Nephron progenitor cell (in vitro differentiated cells): Measurements from ENCODE around the gene ZNF184.

ENCODE experiments used
- DNase-seq: peaks from one replicate; pipeline ENCODE4 v3.0.0; 2021
- H3K27ac Mint-ChIP-seq: 2 replicates; pipeline ENCODE4 v1.8.0; 2021; ENCODE audit warnings: mild to moderate bottlenecking, moderate library complexity, mixed read lengths
- H3K27me3 Mint-ChIP-seq: 2 replicates; pipeline ENCODE4 v1.8.0; 2021; ENCODE audit warnings: mild to moderate bottlenecking, low read depth, mixed read lengths; ENCODE audit not compliant: poor library complexity
- H3K36me3 Mint-ChIP-seq: 2 replicates; pipeline ENCODE4 v1.8.0; 2021; ENCODE audit warnings: low read depth, mixed read lengths
- H3K4me1 Mint-ChIP-seq: 2 replicates; pipeline ENCODE4 v1.8.0; 2021; ENCODE audit warnings: mixed read lengths
- H3K4me3 Mint-ChIP-seq: 2 replicates; pipeline ENCODE4 v1.8.0; 2021; ENCODE audit warnings: mild to moderate bottlenecking, moderate library complexity, mixed read lengths
- H3K9me3 Mint-ChIP-seq: 2 replicates; pipeline ENCODE4 v1.8.0; 2021; ENCODE audit warnings: mild to moderate bottlenecking, moderate library complexity, mixed read lengths
- CTCF ChIP-seq: fragments of 200-600 bp; sonication (generic); IDR thresholded peaks from 2 replicates; pipeline ENCODE4 v1.5.0; 2021; ENCODE audit warnings: antibody characterized with exemption

ZNF184 gene

DNA sequence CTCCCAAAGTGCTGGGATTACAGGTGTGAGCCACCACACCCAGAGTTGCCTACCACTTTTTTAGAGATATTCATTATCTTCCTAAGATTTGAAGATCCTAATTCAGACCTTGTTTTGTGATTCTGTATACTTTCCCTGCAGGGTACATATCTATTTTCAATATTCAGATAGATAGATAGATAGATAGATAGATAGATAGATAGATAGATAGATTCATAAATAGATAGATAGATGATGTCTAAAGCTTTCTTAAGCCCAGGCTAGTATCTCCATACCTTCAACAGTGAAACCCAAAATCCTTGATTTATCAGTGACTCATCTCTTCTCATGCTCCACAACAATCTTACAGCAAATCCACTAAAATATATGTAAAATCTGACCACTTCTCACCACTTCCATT is 53.5 kb downstream of the ZNF184 start:
- no peaks in the 10 kb centered on the region for H3K27me3 Mint-ChIP-seq
- no peak for TF ChIP-seq CTCF
- peaks cover 38% of the 10 kb centered on the region for H3K9me3 Mint-ChIP-seq
- no peak overlapping the region for H3K27ac Mint-ChIP-seq
- no peaks in the 10 kb centered on the region for H3K4me1 Mint-ChIP-seq
- H3K36me3 Mint-ChIP-seq = peaks cover 8% of the 10 kb centered on the region
- DNase-seq = no peak
- no peak overlapping the region for H3K4me3 Mint-ChIP-seq

DNA sequence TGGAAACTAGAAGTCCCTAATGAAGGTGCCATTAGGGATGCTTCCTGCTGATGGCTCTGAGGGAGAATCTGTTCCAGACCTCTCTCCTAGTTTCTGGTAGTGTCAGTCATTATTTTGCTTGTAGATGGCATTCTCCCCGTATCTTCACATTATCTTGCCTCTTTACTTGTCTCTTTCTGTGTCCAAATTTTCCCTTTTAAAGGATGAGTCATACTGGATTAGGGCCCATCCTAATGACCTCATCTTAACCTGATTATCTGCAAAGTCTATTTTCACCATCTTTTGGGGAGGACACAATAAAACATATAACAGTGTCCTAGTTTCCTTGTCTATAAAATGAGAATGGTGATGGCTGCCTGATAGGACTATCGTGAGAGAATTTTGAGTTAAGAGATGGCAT is 57.0 kb downstream of the ZNF184 start:
- H3K27ac Mint-ChIP-seq = no peak overlapping the region
- no peaks in the 10 kb centered on the region for H3K4me1 Mint-ChIP-seq
- H3K9me3 Mint-ChIP-seq = peaks cover 19% of the 10 kb centered on the region
- H3K36me3 Mint-ChIP-seq = peaks cover 5% of the 10 kb centered on the region
- no peak overlapping the region for H3K4me3 Mint-ChIP-seq
- no peak for DNase-seq
- no peak for TF ChIP-seq CTCF
- no peaks in the 10 kb centered on the region for H3K27me3 Mint-ChIP-seq

GRCh38 chr6:27414996-27415395 is 57.9 kb downstream of the ZNF184 start:
- TF ChIP-seq CTCF = no peak
- Mint-ChIP-seq H3K9me3 (peaks cover 23% of the 10 kb centered on the region), H3K4me1 (no peaks in the 10 kb centered on the region), H3K36me3 (peaks cover 9% of the 10 kb centered on the region), H3K27me3 (no peaks in the 10 kb centered on the region), H3K4me3 (no peak overlapping the region), H3K27ac (no peak overlapping the region)
- no peak for DNase-seq

DNA sequence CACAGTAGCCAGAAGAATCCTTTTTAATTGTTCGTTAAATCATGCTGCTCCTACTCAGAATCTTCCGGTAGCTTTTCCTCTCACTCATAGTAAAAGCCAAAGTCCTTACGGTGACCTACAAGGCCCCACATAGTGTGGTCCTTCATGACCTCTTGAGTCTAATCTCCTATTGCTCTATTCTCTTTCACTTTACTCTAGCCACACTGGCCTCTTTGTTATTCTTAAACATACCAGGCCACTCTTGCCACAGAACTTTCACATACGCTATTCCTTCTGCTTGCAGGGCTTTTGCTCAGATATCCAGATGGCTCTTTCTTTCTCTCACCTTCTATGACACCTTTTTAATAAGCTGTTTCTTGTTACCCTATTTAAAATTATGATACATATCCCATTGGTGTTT is 58.6 kb downstream of the ZNF184 start:
- no peaks in the 10 kb centered on the region for H3K27me3 Mint-ChIP-seq
- no peaks in the 10 kb centered on the region for H3K4me1 Mint-ChIP-seq
- TF ChIP-seq CTCF = no peak
- peaks cover 25% of the 10 kb centered on the region for H3K9me3 Mint-ChIP-seq
- no peak for DNase-seq
- H3K36me3 Mint-ChIP-seq = peaks cover 9% of the 10 kb centered on the region
- no peak overlapping the region for H3K27ac Mint-ChIP-seq
- no peak overlapping the region for H3K4me3 Mint-ChIP-seq

- no peaks in the 10 kb centered on the region for H3K4me1 Mint-ChIP-seq
- H3K9me3 Mint-ChIP-seq = peaks cover 45% of the 10 kb centered on the region
- peaks cover 34% of the 10 kb centered on the region for H3K36me3 Mint-ChIP-seq
- no peak for DNase-seq
- H3K27me3 Mint-ChIP-seq = no peaks in the 10 kb centered on the region
- no peak overlapping the region for H3K4me3 Mint-ChIP-seq
- no peak overlapping the region for H3K27ac Mint-ChIP-seq
- TF ChIP-seq CTCF = no peak
Measured at GRCh38 chr6:27407153-27407814, 65.6 kb downstream of the ZNF184 start.

GRCh38 chr6:27406085-27406484 is 66.8 kb downstream of the ZNF184 start:
- no peaks in the 10 kb centered on the region for H3K4me1 Mint-ChIP-seq
- no peak for DNase-seq
- no peaks in the 10 kb centered on the region for H3K27me3 Mint-ChIP-seq
- no peak overlapping the region for H3K27ac Mint-ChIP-seq
- TF ChIP-seq CTCF = no peak
- peaks cover 53% of the 10 kb centered on the region for H3K9me3 Mint-ChIP-seq
- H3K4me3 Mint-ChIP-seq = no peak overlapping the region
- H3K36me3 Mint-ChIP-seq = peaks cover 46% of the 10 kb centered on the region
